Gastrocnemius medialis (tissue), 4 donors: ENCODE results near the gene ALK.

ENCODE experiments used
- CTCF ChIP-seq, 5 experiments: fragments of 450-650 bp in 3 of 5; fragments of 200-600 bp in 2 of 5; sonication (generic) in 2 of 5; IDR thresholded peaks in 4 of 5; conservative IDR thresholded peaks in 1 of 5; 1 replicate in 4 of 5; 2 replicates in 1 of 5; pipeline ENCODE4 v1.5.1; 2016 to 2019; ENCODE audit warnings: antibody characterized with exemption in 5 of 5, mild to moderate bottlenecking in 3 of 5, moderate library complexity in 3 of 5
- POLR2A ChIP-seq, 2 donors: fragments of 450-650 bp; IDR thresholded peaks; one replicate each; pipeline ENCODE4 v1.6.1; 2017; ENCODE audit warnings: antibody characterized with exemption in 2 of 2, mild to moderate bottlenecking in 2 of 2, moderate library complexity in 2 of 2

GRCh38 chr2:29433920-29434319 is 487.5 kb downstream of the ALK start:
- TF ChIP-seq CTCF (IDR thresholded peaks at IDR 0.05 in 4 of 5, conservative IDR thresholded peaks at IDR 0.05 in 1 of 5) = no peak
- TF ChIP-seq POLR2A (IDR thresholded peaks at IDR 0.05) = no peak
